GM12878 (cell line): ENCODE data around the gene SLCO4A1. TPM values are rescaled to one million over a fixed set of nuclear protein-coding genes. Genes with fewer than 3 reads are reported as not detected.

Experiments used
- BACH1 ChIP-seq: fragments of 450-650 bp; IDR thresholded peaks from 2 replicates; pipeline ENCODE4 v1.6.1; 2017; ENCODE audit warnings: mild to moderate bottlenecking, borderline replicate concordance
- BCL3 ChIP-seq: IDR thresholded peaks from 2 replicates; pipeline ENCODE4 v1.6.1; 2011; ENCODE audit warnings: borderline replicate concordance, low read depth, mild to moderate bottlenecking, moderate library complexity, low read length; ENCODE audit not compliant: insufficient read depth, poor library complexity, severe bottlenecking
- BHLHE40 ChIP-seq, 2 experiments: fragments of 450-650 bp in 1 of 2; IDR thresholded peaks; 2 replicates each; pipeline ENCODE4 v1.6.1; 2011 to 2017; ENCODE audit warnings: low read depth in 2 of 2, borderline replicate concordance in 1 of 2, improper control_type of control experiment in 1 of 2, low read length in 1 of 2, mild to moderate bottlenecking in 1 of 2
- CBFB ChIP-seq: IDR thresholded peaks from 2 replicates; pipeline ENCODE4 v1.6.1; 2016; ENCODE audit warnings: antibody characterized with exemption, low read depth
- CHD4 ChIP-seq: fragments of 200-600 bp; sonication (generic); IDR thresholded peaks from 2 replicates; pipeline ENCODE4 v1.6.1; 2016; ENCODE audit warnings: mild to moderate bottlenecking
- DPF2 ChIP-seq: fragments of 450-650 bp; IDR thresholded peaks from 2 replicates; pipeline ENCODE4 v1.6.1; 2017; ENCODE audit warnings: mild to moderate bottlenecking
- EGR1 ChIP-seq, 2 experiments: IDR thresholded peaks; 1 replicate in 1 of 2; 2 replicates in 1 of 2; pipeline ENCODE4 v1.6.1; 2011 to 2012; ENCODE audit warnings: low read depth in 2 of 2, low read length in 2 of 2, borderline replicate concordance in 1 of 2, mild to moderate bottlenecking in 1 of 2, moderate library complexity in 1 of 2
- EP300 ChIP-seq, 2 experiments: fragments of 150-350 bp in 1 of 2; IDR thresholded peaks; 2 replicates each; pipeline ENCODE4 v1.6.1; 2011 to 2012; ENCODE audit warnings: low read depth in 2 of 2, low read length in 2 of 2, borderline replicate concordance in 1 of 2, improper control_type of control experiment in 1 of 2, inconsistent platforms in 1 of 2; ENCODE audit not compliant: control insufficient read depth in 1 of 2
- GABPA ChIP-seq: IDR thresholded peaks from 2 replicates; pipeline ENCODE4 v1.6.1; 2014; ENCODE audit warnings: antibody characterized with exemption, low read depth, mild to moderate bottlenecking, inconsistent platforms
- GATAD2B ChIP-seq: fragments of 450-650 bp; conservative IDR thresholded peaks from 2 replicates; pipeline ENCODE4 v1.6.1; 2017; ENCODE audit warnings: low read depth, mild to moderate bottlenecking, moderate library complexity
- IKZF1 ChIP-seq: fragments of 450-650 bp; conservative IDR thresholded peaks from 2 replicates; pipeline ENCODE4 v1.6.1; 2017; ENCODE audit warnings: antibody characterized with exemption, mild to moderate bottlenecking
- MAX ChIP-seq: IDR thresholded peaks from 2 replicates; pipeline ENCODE4 v1.6.1; 2012; ENCODE audit warnings: low read depth, low read length, improper control_type of control experiment
- MTA3 ChIP-seq: IDR thresholded peaks from 2 replicates; pipeline ENCODE4 v1.6.1; 2012; ENCODE audit warnings: low read length, inconsistent platforms, borderline replicate concordance
- MXI1 ChIP-seq: fragments of 150-350 bp; IDR thresholded peaks from 2 replicates; pipeline ENCODE4 v1.6.1; 2011; ENCODE audit warnings: low read depth, mild to moderate bottlenecking, inconsistent platforms, low read length, improper control_type of control experiment
- POLR2A ChIP-seq: IDR thresholded peaks from 2 replicates; pipeline ENCODE4 v1.6.1; 2011; ENCODE audit warnings: low read depth, mild to moderate bottlenecking, low read length
- RB1 ChIP-seq: fragments of 450-650 bp; formaldehyde crosslinking; IDR thresholded peaks from 2 replicates; pipeline ENCODE4 v1.6.1; 2017; ENCODE audit warnings: mild to moderate bottlenecking, borderline replicate concordance
- SIN3A ChIP-seq: IDR thresholded peaks from 2 replicates; pipeline ENCODE4 v1.6.1; 2012; ENCODE audit warnings: low read depth, low read length, improper control_type of control experiment
- SMAD1 ChIP-seq: fragments of 450-650 bp; IDR thresholded peaks from 2 replicates; pipeline ENCODE4 v1.6.1; 2018; ENCODE audit warnings: mild to moderate bottlenecking, low read depth; ENCODE audit not compliant: partially characterized antibody
- SMAD5 ChIP-seq: IDR thresholded peaks from 2 replicates; pipeline ENCODE4 v1.6.1; 2016; ENCODE audit warnings: antibody characterized with exemption, low read depth
- SMARCA5 ChIP-seq: fragments of 450-650 bp; IDR thresholded peaks from 2 replicates; pipeline ENCODE4 v1.6.1; 2017; ENCODE audit warnings: mild to moderate bottlenecking
- SUZ12 ChIP-seq: fragments of 200-600 bp; sonication (generic); IDR thresholded peaks from one replicate; pipeline ENCODE4 v1.6.1; 2018; ENCODE audit warnings: antibody characterized with exemption, mild to moderate bottlenecking; ENCODE audit not compliant: unreplicated experiment
- TCF3 ChIP-seq: IDR thresholded peaks from 2 replicates; pipeline ENCODE4 v1.6.1; 2012; ENCODE audit warnings: low read depth, mild to moderate bottlenecking, low read length, borderline replicate concordance; ENCODE audit not compliant: insufficient read depth
- YY1 ChIP-seq: IDR thresholded peaks from 2 replicates; pipeline ENCODE4 v1.6.1; 2011; ENCODE audit warnings: low read depth, mild to moderate bottlenecking, low read length
- ZBED1 ChIP-seq: IDR thresholded peaks from 2 replicates; pipeline ENCODE4 v1.6.1; 2016; ENCODE audit warnings: borderline replicate concordance
- ZNF384 ChIP-seq: IDR thresholded peaks from 2 replicates; pipeline ENCODE4 v1.6.1; 2012; ENCODE audit warnings: low read depth, mild to moderate bottlenecking, low read length, improper control_type of control experiment, borderline replicate concordance
- ZNF687 ChIP-seq: fragments of 450-650 bp; IDR thresholded peaks from 2 replicates; pipeline ENCODE4 v1.6.1; 2017; ENCODE audit warnings: mild to moderate bottlenecking, moderate library complexity
- polyA plus RNA-seq, 11 experiments: library from polyadenylated mRNA; depleted of rRNA in 4 of 11; unstranded in 6 of 11; stranded (reverse) in 5 of 11; fragments of >200 nt; fragmentation: Nextera tagmentation in 4 of 11; fragmentation: Illumina TruSeq in 1 of 11; extraction: Ambion mirVana in 4 of 11; extraction: Trizol in 1 of 11; gene quantifications; 1 replicate in 1 of 11; 2 replicates in 10 of 11; pipeline versions ENCODE4 v1.2.1 to v1.2.3, GENCODE V29; 2011 to 2016; ENCODE audit warnings: inconsistent platforms in 2 of 11, missing spikeins in 2 of 11, low read depth in 1 of 11
- total RNA-seq, 4 experiments: library from RNA; depleted of rRNA in 3 of 4; stranded (reverse); fragments of >200 nt in 3 of 4; fragmentation: Illumina TruSeq in 1 of 4; extraction: Trizol in 1 of 4; gene quantifications; 2 replicates each; pipeline versions ENCODE4 v1.2.1 to v1.2.3, GENCODE V29; 2013 to 2021

SLCO4A1 gene
- total and polyA plus RNA-seq, 10 of the 15 experiments (the other 5 are each of a cell fraction or from before 2014, with no cell fraction given): 2.1 to 30.7 (median 12.0) TPM

GRCh38 chr20:62642051-62642665 is at the start of gene SLCO4A1 (continued):
- TF ChIP-seq ZNF687 (0 out of 2 replicates have a peak, but pooled peaks have one; percentile 55), TCF3 (peak; percentile 56; the same call in 1 of the 2 replicates), MTA3 (no peak), GABPA (no peak), RB1 (peak; percentile 92; the same call in 1 of the 2 replicates), IKZF1 (peak; percentile 59), EGR1 (IDR thresholded peaks at IDR 0.05; ENCODE audit: borderline replicate concordance in 1 of 2, low read depth in 2 of 2, low read length in 2 of 2) (peak in 1 of 2 experiments; percentile 83; a peak in 2 of 3 replicates), MXI1 (0 out of 2 replicates have a peak, but pooled peaks have one; percentile 74), POLR2A (peak; percentile 81), GATAD2B (0 out of 2 replicates have a peak, but pooled peaks have one; percentile 44), ZNF384 (no peak), ZBED1 (no peak), SUZ12 (no peak), SMAD5 (no peak), CHD4 (no peak), BCL3 (no peak), SMAD1 (no peak), BHLHE40 (IDR thresholded peaks at IDR 0.05; ENCODE audit: borderline replicate concordance in 1 of 2, low read depth in 2 of 2, low read length in 1 of 2) (peak in 1 of 2 experiments; percentile 54; a peak in 1 of 4 replicates), BACH1 (peak; percentile 43; the same call in 1 of the 2 replicates), CBFB (no peak), SMARCA5 (0 out of 2 replicates have a peak, but pooled peaks have one; percentile 48), YY1 (0 out of 2 replicates have a peak, but pooled peaks have one; percentile 52), SIN3A (peak; percentile 36; the same call in 1 of the 2 replicates), DPF2 (0 out of 2 replicates have a peak, but pooled peaks have one; percentile 11), MAX (peak; percentile 60; the same call in 1 of the 2 replicates), EP300 (IDR thresholded peaks at IDR 0.05; ENCODE audit: borderline replicate concordance in 1 of 2, control insufficient read depth in 1 of 2, low read depth in 2 of 2, low read length in 2 of 2) (no peak)
